GM12878 (cell line): ENCODE measurements around the gene TMEM250.

ENCODE experiments used
- BACH1 ChIP-seq: fragments of 450-650 bp; IDR thresholded peaks from 2 replicates; pipeline ENCODE4 v1.6.1; 2017; ENCODE audit warnings: mild to moderate bottlenecking, borderline replicate concordance
- CBFB ChIP-seq: IDR thresholded peaks from 2 replicates; pipeline ENCODE4 v1.6.1; 2016; ENCODE audit warnings: antibody characterized with exemption, low read depth
- GABPA ChIP-seq: IDR thresholded peaks from 2 replicates; pipeline ENCODE4 v1.6.1; 2014; ENCODE audit warnings: antibody characterized with exemption, low read depth, mild to moderate bottlenecking, inconsistent platforms
- NBN ChIP-seq: fragments of 450-650 bp; IDR thresholded peaks from 2 replicates; pipeline ENCODE4 v1.6.1; 2016
- POLR2A ChIP-seq: IDR thresholded peaks from 2 replicates; pipeline ENCODE4 v1.6.1; 2011; ENCODE audit warnings: low read depth, mild to moderate bottlenecking, low read length
- POLR2AphosphoS5 ChIP-seq: IDR thresholded peaks from 2 replicates; pipeline ENCODE4 v1.6.1; 2011; ENCODE audit warnings: mild to moderate bottlenecking, low read length, inconsistent platforms
- PRDM15 ChIP-seq: fragments of 450-650 bp; formaldehyde crosslinking; IDR thresholded peaks from 2 replicates; pipeline ENCODE4 v1.4.0; 2020; ENCODE audit warnings: mild to moderate bottlenecking, moderate library complexity
- SRF ChIP-seq, 2 experiments: IDR thresholded peaks; 2 replicates each; pipeline ENCODE4 v1.6.1; 2011; ENCODE audit warnings: low read depth in 2 of 2, low read length in 2 of 2, mild to moderate bottlenecking in 1 of 2, moderate library complexity in 1 of 2
- ZNF24 ChIP-seq: fragments of 450-650 bp; IDR thresholded peaks from 2 replicates; pipeline ENCODE4 v1.6.1; 2017; ENCODE audit warnings: antibody characterized with exemption, mild to moderate bottlenecking
- TF ChIP-seq, protein P1 (sequence below), 3 experiments: IDR thresholded peaks in 2 of 3; conservative IDR thresholded peaks in 1 of 3; 2 replicates each; pipeline ENCODE4 v1.5.1; 2011; ENCODE audit warnings: low read depth in 3 of 3, low read length in 3 of 3, mild to moderate bottlenecking in 3 of 3, control low read depth in 2 of 3, moderate library complexity in 2 of 3, inconsistent platforms in 1 of 3, mixed read lengths in 1 of 3; ENCODE audit not compliant: control insufficient read depth in 2 of 3, insufficient read depth in 1 of 3; ENCODE audit errors: extremely low read depth in 1 of 3

DNA sequence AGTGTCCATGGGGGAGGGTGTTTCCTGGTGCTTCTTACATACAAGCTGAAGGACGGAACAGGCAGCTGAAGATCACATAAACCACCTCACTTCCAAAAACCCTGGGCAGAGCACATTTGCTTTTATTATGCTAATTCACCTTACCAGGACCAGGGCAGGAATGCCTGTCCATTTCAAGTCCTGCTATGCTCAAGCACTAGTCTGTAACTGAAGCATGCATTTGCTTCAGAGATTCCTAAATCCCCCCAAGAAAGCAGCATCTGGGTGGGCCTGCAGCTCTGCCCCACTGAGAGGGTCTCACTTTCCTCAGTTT is 14.2 kb downstream of the TMEM250 start:
- TF ChIP-seq, protein P1, sequence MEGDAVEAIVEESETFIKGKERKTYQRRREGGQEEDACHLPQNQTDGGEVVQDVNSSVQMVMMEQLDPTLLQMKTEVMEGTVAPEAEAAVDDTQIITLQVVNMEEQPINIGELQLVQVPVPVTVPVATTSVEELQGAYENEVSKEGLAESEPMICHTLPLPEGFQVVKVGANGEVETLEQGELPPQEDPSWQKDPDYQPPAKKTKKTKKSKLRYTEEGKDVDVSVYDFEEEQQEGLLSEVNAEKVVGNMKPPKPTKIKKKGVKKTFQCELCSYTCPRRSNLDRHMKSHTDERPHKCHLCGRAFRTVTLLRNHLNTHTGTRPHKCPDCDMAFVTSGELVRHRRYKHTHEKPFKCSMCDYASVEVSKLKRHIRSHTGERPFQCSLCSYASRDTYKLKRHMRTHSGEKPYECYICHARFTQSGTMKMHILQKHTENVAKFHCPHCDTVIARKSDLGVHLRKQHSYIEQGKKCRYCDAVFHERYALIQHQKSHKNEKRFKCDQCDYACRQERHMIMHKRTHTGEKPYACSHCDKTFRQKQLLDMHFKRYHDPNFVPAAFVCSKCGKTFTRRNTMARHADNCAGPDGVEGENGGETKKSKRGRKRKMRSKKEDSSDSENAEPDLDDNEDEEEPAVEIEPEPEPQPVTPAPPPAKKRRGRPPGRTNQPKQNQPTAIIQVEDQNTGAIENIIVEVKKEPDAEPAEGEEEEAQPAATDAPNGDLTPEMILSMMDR (IDR thresholded peaks at IDR 0.05 in 2 of 3, conservative IDR thresholded peaks at IDR 0.05 in 1 of 3; ENCODE audit: control insufficient read depth in 2 of 3, extremely low read depth in 1 of 3, insufficient read depth in 1 of 3, low read depth in 3 of 3, low read length in 3 of 3) = no peak
- TF ChIP-seq POLR2AphosphoS5 (no peak), GABPA (no peak), PRDM15 (no peak), BACH1 (no peak), SRF (IDR thresholded peaks at IDR 0.05; ENCODE audit: low read depth in 2 of 2, low read length in 2 of 2) (no peak), ZNF24 (no peak), CBFB (no peak), NBN (no peak), POLR2A (no peak)
